Stomach (tissue), 9 donors: Measurements from ENCODE around the gene DAG1. TPM values are rescaled to one million over a fixed set of nuclear protein-coding genes. Genes with fewer than 3 reads are reported as not detected.
A peak's percentile ranks its signal among the peaks of the same experiment; 100 is the strongest.

ENCODE experiments used
- DNase-seq, 2 donors: peaks; one replicate each; pipeline versions ENCODE4 v3.0.0 to v3.0.0-alpha.2; 2013 to 2019
- H3K27ac ChIP-seq, 5 donors: fragments of 200-600 bp in 4 of 5; sonication (generic) in 4 of 5; one replicate each; pipeline ENCODE4 v1.5.1; 2013 to 2019; ENCODE audit warnings: mild to moderate bottlenecking in 1 of 5, moderate library complexity in 1 of 5
- H3K27me3 ChIP-seq, 3 donors: fragments of 200-600 bp; sonication (generic); one replicate each; pipeline ENCODE4 v1.5.1; 2017 to 2019; ENCODE audit warnings: mixed run types in 1 of 3
- H3K36me3 ChIP-seq, 4 donors: fragments of 200-600 bp; sonication (generic); 1 replicate in 3 of 4; 2 replicates in 1 of 4; pipeline ENCODE4 v1.5.1; 2016 to 2019
- H3K4me1 ChIP-seq, 4 donors: fragments of 200-600 bp; sonication (generic); one replicate each; pipeline ENCODE4 v1.5.1; 2016 to 2019
- H3K4me3 ChIP-seq, 4 donors: fragments of 200-600 bp; sonication (generic) in 3 of 4; one replicate each; pipeline ENCODE4 v1.5.1; 2016 to 2019; ENCODE audit warnings: mild to moderate bottlenecking in 1 of 4
- H3K9me3 ChIP-seq, 4 donors: fragments of 200-600 bp; sonication (generic); one replicate each; pipeline ENCODE4 v1.5.1; 2016 to 2019
- EP300 ChIP-seq: sonication (generic); formaldehyde crosslinking; IDR thresholded peaks from one replicate; pipeline ENCODE4 v1.6.1; 2017; ENCODE audit warnings: antibody characterized with exemption
- POLR2A ChIP-seq, 4 donors: fragments of 450-650 bp; IDR thresholded peaks; one replicate each; pipeline ENCODE4 v1.6.1; 2016; ENCODE audit warnings: antibody characterized with exemption in 4 of 4, control low read depth in 2 of 4, mild to moderate bottlenecking in 1 of 4, moderate library complexity in 1 of 4
- POLR2AphosphoS5 ChIP-seq, 3 donors: sonication (generic); formaldehyde crosslinking; IDR thresholded peaks; one replicate each; pipeline ENCODE4 v1.6.1; 2016; ENCODE audit warnings: antibody characterized with exemption in 3 of 3
- WGBS, 5 donors: extraction: QIAGEN DNeasy Blood & Tissue Kit in 3 of 5; methylation state at CpG; one replicate each; pipeline versions ENCODE4 v1.1.5 to v1.1.7; 2013 to 2018; 5-methylcytosine and 5-hydroxymethylcytosine counted together
- intact Hi-C: fragments of 100-400 bp; cut with DNase I; formaldehyde crosslinking; loops from one replicate; pipeline ENCODE4 v1.15.1; 2023; ENCODE audit warnings: low total_unique reads
- polyA plus RNA-seq, 3 donors: library from polyadenylated mRNA; stranded (reverse); fragments of 200-250 nt; gene quantifications; one replicate each; pipeline ENCODE4 v1.2.3, GENCODE V29; 2013
- total RNA-seq, 5 donors: library from RNA; depleted of rRNA; stranded (reverse); fragments of >200 nt; gene quantifications; one replicate each; pipeline versions ENCODE4 v1.1.0 to v1.2.3, GENCODE V29; 2014 to 2016
- TF ChIP-seq, protein P1 (sequence below), 7 experiments: fragments of 450-650 bp in 4 of 7; fragments of 200-600 bp in 3 of 7; sonication (generic) in 3 of 7; IDR thresholded peaks; one replicate each; pipeline ENCODE4 v1.5.1; 2016 to 2019; ENCODE audit warnings: antibody characterized with exemption in 7 of 7, control low read depth in 2 of 7, mild to moderate bottlenecking in 1 of 7
- donor health status: healthy with polysubstance abuse.
- donor health status: Bipolar disorder and iron deficiency.
- donor health status: healthy.

The DAG1 gene
- total and polyA plus RNA-seq, 8 donors = 4.1 to 144 (median 31.4) TPM

DNA sequence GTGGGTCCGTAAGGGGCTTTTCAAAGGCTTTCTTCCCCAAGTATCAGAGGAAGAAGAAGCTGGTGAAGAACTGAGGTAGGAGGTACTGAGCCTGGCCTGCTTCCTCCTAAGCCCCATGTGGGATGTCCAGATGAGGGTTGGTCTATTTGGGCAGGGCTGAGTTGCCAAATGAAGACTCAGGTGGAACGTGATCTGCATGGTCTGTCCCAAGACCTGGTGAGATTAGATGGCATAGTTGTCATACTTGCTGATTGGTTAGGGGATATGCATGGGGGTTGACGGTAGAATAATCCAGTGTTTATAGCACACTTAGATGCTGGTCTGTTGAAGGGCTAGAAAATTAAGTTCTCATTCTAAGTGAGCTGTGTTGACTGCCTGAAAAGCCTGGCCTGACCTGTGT is 47.9 kb downstream of the DAG1 start:
- Histone ChIP-seq H3K27ac (peak overlapping the region in 1 of 5 donors; percentile 24), H3K4me3 (no peak overlapping the region), H3K27me3 (no peaks in the 10 kb centered on the region), H3K36me3 (peaks cover 16 to 87% (median 72%) of the 10 kb centered on the region in 4 donors), H3K4me1 (peaks cover 9 to 44% (median 28%) of the 10 kb centered on the region in 4 donors), H3K9me3 (no peaks in the 10 kb centered on the region)
- intact Hi-C loops = no loop called here
- WGBS, 5 donors = 66 to 91% (median 88%) methylated on average over 3 of the region's 3 CpGs
- TF ChIP-seq EP300 = no peak
- TF ChIP-seq, protein P1, sequence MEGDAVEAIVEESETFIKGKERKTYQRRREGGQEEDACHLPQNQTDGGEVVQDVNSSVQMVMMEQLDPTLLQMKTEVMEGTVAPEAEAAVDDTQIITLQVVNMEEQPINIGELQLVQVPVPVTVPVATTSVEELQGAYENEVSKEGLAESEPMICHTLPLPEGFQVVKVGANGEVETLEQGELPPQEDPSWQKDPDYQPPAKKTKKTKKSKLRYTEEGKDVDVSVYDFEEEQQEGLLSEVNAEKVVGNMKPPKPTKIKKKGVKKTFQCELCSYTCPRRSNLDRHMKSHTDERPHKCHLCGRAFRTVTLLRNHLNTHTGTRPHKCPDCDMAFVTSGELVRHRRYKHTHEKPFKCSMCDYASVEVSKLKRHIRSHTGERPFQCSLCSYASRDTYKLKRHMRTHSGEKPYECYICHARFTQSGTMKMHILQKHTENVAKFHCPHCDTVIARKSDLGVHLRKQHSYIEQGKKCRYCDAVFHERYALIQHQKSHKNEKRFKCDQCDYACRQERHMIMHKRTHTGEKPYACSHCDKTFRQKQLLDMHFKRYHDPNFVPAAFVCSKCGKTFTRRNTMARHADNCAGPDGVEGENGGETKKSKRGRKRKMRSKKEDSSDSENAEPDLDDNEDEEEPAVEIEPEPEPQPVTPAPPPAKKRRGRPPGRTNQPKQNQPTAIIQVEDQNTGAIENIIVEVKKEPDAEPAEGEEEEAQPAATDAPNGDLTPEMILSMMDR (IDR thresholded peaks at IDR 0.05) = no peak
- no peak for TF ChIP-seq POLR2AphosphoS5 (IDR thresholded peaks at IDR 0.05)
- TF ChIP-seq POLR2A (IDR thresholded peaks at IDR 0.05) = no peak
- DNase-seq = no peak

DNA sequence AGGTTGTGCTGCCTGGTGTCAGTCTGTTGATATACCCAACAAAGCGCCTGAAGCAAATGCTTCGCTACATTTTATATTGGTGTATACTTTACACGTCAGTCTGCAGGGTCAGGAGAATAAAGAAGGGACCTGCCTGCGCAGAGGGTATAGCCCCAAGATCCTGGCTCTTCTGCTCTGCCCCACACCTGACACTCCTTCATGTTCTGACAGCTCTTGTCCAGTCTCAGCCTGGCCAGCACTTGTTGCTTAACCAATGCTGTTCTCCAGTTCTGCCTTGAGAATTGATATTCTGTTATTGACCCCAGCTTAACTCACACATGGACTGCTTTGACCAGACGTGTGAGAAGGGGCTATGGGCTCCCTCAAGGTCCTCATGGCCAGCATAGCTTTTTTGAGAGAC is 48.4 kb downstream of the DAG1 start:
- Histone ChIP-seq H3K4me1 (peaks cover 9 to 44% (median 24%) of the 10 kb centered on the region in 4 donors), H3K9me3 (no peaks in the 10 kb centered on the region), H3K36me3 (peaks cover 14 to 87% (median 68%) of the 10 kb centered on the region in 4 donors), H3K27ac (peak overlapping the region in 1 of 5 donors; percentile 24), H3K4me3 (no peak overlapping the region), H3K27me3 (no peaks in the 10 kb centered on the region)
- no peak for DNase-seq
- WGBS, 5 donors = 79 to 95% (median 91%) methylated on average over 5 of the region's 5 CpGs
- TF ChIP-seq EP300 (no peak), POLR2AphosphoS5 (IDR thresholded peaks at IDR 0.05) (no peak), POLR2A (IDR thresholded peaks at IDR 0.05) (no peak)
- TF ChIP-seq, protein P1 (IDR thresholded peaks at IDR 0.05) = no peak
- intact Hi-C loops = no loop called here

DNA sequence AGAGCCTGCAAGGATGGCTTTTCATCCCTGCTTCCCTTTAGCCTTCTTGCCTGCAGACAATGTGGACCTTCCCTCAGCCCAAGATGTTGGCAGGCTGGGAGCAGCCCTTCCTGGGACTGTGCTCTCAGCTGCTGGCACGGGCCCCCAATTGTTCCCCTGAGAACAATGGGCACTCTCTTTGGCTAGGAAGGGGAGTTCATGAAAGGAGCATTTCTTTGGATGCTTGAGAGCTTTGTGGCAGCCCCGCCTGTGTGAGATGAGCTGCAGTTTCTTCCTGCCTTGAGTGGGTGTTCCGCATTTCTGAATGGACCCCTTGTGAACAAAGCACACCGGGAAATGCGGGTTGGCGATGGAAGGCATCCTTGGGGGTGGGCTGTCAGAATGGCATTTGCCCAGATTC is 49.2 kb downstream of the DAG1 start:
- WGBS, 5 donors = 50 to 92% (median 71%) methylated on average over 5 to 6 of the region's 6 CpGs
- peak overlapping the region in 2 of 5 donors; percentile 17 to 24 for H3K27ac ChIP-seq
- H3K4me3 ChIP-seq = no peak overlapping the region
- intact Hi-C loops = no loop called here
- TF ChIP-seq POLR2AphosphoS5 (IDR thresholded peaks at IDR 0.05) (no peak), POLR2A (IDR thresholded peaks at IDR 0.05) (no peak), EP300 (no peak)
- TF ChIP-seq, protein P1 (IDR thresholded peaks at IDR 0.05) = no peak
- DNase-seq = no peak
- H3K36me3 ChIP-seq = peaks cover 12 to 87% (median 64%) of the 10 kb centered on the region in 4 donors
- no peaks in the 10 kb centered on the region for H3K27me3 ChIP-seq
- H3K4me1 ChIP-seq = peaks cover 9 to 42% (median 18%) of the 10 kb centered on the region in 4 donors
- no peaks in the 10 kb centered on the region for H3K9me3 ChIP-seq

DNA sequence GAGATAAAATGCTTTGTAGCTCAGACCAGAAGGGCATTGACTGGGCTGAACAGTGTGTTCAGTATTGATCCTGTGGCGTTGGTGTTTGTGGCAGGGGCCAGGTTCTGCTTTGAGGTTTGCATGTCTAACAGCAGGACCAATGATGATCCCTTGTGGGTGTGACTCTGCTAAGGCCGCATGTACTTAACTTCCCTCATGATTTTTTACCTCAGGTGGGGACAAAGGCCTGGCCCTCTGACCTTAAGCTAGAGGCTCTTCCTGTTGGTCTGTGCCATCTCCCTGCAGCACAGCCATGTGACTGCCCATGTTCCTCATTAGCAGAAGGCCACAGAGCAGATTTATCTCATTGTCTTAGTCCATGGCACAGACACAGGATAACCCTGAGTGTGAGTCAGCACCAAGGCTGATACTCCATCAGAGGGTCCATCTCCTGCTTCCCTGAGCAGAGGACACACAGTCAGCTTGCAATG is 49.9 kb downstream of the DAG1 start:
- Histone ChIP-seq H3K36me3 (peaks cover 7 to 87% (median 64%) of the 10 kb centered on the region in 4 donors), H3K4me1 (peaks cover 9 to 42% (median 18%) of the 10 kb centered on the region in 4 donors), H3K4me3 (no peak overlapping the region), H3K27ac (peak overlapping the region in 2 of 5 donors; percentile 12 to 17), H3K9me3 (no peaks in the 10 kb centered on the region), H3K27me3 (no peaks in the 10 kb centered on the region)
- 60 to 80% (median 70%) methylated on average over 2 of the region's 2 CpGs for WGBS, 5 donors
- TF ChIP-seq POLR2A (IDR thresholded peaks at IDR 0.05) = no peak
- no peak for TF ChIP-seq POLR2AphosphoS5 (IDR thresholded peaks at IDR 0.05)
- TF ChIP-seq, protein P1 (IDR thresholded peaks at IDR 0.05) = no peak
- no peak for TF ChIP-seq EP300
- no peak for DNase-seq
- intact Hi-C loops = no loop called here
